Measurements from ENCODE around the gene PRAMEF2.
"Not testable (repeated sequence)": the region's sequence is repeated elsewhere in the genome, so short reads cannot be mapped to it uniquely, and the experiment has no call there.

Gene PRAMEF2

DNA sequence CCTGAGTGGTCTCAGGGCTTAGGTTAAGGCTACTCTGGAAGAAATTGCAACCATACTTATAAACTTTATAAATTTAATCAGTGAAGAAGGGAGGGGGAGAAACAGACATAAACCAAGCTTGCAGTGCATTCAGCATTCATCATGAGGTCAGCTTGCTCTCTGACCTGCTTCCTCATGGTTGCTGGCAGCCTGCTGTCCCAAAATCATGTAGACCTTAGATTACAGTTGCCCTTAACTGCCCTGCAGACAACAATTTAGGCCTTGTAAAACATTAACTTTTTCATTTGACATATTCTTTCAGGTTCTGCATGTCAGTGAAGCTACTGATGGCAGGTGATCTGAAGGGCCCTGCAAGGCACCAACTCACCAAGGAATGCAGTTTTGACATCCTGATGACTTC lies 42.3 kb downstream of the PRAMEF2 start:
- H3K27ac ChIP-seq; H3K4me3 ChIP-seq; DNase-seq (ENCODE audit: low spot score): not testable (repeated sequence)

DNA sequence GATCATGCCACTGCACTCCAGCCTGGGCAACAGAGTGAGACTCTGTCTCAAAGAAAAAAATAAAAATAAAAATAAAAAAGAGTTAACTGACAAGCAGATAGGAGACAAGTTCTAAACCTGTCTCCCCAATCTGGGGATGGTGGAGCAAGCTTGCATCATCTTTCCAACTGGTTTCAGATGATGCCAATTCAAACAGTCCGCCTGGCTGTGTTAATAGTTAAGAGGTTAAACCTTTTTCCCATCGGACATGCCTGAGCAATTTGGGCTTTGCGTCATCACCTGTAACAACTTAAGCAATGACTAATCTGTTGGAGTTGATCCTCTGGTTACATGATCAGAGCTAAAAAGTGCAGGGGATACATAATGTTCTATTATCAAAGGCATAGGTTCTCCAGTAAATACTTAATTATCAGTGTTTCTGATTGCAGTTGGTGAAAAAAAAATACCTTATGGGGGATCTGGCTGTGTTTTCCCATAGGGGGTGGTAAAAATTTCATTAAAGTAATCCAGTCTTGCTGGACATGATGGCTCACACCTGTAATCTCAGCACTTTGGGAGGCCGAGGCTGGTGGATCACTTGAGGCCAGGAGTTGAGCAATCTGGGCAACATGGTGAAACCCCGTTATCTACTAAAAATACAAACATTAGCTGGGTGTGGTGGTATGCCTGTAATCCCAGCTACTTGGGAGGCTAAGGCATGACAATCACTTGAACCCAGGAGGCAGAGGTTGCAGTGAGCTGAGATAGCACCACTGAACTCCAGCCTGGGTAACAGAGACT lies 47.1 kb downstream of the PRAMEF2 start:
- not testable (repeated sequence) for H3K27ac ChIP-seq; DNase-seq (ENCODE audit: low spot score); H3K4me3 ChIP-seq
